SU-DHL-6 (cell line): Measurements from ENCODE around the gene RBM4.

Source experiments
- EZH2phosphoT487 ChIP-seq: fragments of 200-600 bp; sonication (generic), shearing (Covaris generic); conservative IDR thresholded peaks from 2 replicates; pipeline ENCODE4 v1.6.1; 2018; ENCODE audit warnings: mild to moderate bottlenecking, antibody characterized with exemption, low read length, moderate library complexity, mixed read lengths
- TF ChIP-seq, protein P1 (sequence below): fragments of 200-600 bp; sonication (generic); IDR thresholded peaks from one replicate; pipeline ENCODE4 v1.5.1; 2017; ENCODE audit warnings: antibody characterized with exemption, mild to moderate bottlenecking, low read length, moderate library complexity; ENCODE audit not compliant: insufficient read depth, poor library complexity, severe bottlenecking

DNA sequence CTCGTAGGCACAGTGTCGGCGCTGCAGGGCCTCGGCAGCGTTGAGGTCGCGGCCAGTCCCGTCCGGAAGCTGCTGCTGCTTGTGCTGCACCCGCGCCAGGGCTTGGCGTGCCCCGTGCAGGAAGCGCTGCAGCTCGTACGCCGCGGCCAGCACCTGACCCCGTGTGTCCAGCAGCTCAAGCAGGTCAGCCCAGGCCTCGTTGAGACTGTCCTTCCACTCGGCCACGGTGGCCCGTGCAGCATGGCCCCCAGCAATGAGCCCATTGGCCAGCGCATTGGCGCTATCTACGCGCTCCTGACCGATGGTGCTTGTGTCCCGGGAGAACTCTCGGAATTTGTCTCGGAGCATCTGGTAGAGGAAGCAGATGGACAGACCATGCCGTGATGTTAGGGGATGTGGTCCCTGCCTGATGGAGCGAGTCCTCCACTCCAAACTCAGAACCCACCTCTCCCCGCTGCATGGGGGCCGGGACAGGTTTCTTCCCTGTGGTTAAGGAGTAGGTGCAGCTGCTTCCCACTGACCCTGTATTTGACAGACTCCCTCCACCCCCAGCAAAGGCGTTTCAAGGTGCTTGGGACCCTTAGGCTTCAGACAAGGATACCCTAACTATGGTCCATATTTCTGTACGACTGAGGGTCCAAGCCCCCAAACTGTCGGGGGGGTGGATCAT lies 52.9 kb downstream of the RBM4 start:
- TF ChIP-seq, protein P1, sequence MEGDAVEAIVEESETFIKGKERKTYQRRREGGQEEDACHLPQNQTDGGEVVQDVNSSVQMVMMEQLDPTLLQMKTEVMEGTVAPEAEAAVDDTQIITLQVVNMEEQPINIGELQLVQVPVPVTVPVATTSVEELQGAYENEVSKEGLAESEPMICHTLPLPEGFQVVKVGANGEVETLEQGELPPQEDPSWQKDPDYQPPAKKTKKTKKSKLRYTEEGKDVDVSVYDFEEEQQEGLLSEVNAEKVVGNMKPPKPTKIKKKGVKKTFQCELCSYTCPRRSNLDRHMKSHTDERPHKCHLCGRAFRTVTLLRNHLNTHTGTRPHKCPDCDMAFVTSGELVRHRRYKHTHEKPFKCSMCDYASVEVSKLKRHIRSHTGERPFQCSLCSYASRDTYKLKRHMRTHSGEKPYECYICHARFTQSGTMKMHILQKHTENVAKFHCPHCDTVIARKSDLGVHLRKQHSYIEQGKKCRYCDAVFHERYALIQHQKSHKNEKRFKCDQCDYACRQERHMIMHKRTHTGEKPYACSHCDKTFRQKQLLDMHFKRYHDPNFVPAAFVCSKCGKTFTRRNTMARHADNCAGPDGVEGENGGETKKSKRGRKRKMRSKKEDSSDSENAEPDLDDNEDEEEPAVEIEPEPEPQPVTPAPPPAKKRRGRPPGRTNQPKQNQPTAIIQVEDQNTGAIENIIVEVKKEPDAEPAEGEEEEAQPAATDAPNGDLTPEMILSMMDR: no peak
- TF ChIP-seq EZH2phosphoT487: no peak
